GM19238 (cell line): ENCODE measurements around the gene CACNB3.
"Not testable (repeated sequence)": the region's sequence is repeated elsewhere in the genome, so short reads cannot be mapped to it uniquely, and the experiment has no call there.

ENCODE experiments used
- DNase-seq: peaks from one replicate; pipeline ENCODE4 v3.0.0; 2011; ENCODE audit warnings: low spot score; ENCODE audit not compliant: insufficient read length

CACNB3 gene

GRCh38 chr12:48818831-48819590, 715 bp downstream of the CACNB3 start:
- no peak for DNase-seq

- DNase-seq = no peak
These were observed 1.9 kb downstream of the CACNB3 start for GRCh38 chr12:48819986-48820725.

DNA sequence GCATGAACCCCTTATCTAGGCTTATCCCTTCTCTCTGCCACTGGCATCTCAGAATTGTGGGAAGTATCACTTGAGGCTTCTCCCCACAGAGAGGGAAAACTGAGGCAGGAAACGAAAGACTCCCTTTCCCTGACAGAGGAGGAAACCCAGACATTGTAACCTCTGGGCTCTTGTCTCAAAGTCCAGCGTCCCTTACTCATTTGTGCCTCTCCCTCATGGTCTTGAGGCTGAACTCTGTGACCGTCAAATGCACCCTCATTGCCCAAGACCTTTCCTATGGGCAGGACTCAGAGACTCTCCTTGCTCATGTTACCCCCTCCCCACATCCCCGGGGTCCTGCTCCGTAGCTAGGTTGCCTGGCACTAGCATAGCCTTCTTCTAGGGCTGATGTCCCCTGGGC, 3.8 kb downstream of the CACNB3 start:
- DNase-seq = no peak

DNA sequence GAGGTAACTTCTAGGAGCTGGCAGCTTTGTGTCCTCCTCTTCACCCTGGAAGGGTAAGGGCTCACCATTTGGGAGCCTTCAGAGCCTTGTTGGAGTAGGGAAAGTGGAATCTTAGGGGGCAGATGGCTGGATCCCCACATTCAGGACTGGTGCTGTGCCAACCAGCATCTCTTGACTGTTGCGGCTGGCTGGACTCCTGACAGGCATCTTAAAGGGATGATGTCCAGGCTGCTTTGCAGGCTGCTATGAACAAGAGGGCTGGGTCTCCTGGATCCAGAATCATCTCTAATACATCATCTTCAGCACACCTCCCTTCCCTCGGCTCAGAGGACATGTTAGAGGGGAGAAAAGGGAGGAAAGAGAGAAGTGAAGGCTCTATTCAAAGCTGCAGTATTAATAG, 4.4 kb downstream of the CACNB3 start:
- DNase-seq = no peak

GRCh38 chr12:48823281-48823680, 5.0 kb downstream of the CACNB3 start:
- DNase-seq = no peak

DNA sequence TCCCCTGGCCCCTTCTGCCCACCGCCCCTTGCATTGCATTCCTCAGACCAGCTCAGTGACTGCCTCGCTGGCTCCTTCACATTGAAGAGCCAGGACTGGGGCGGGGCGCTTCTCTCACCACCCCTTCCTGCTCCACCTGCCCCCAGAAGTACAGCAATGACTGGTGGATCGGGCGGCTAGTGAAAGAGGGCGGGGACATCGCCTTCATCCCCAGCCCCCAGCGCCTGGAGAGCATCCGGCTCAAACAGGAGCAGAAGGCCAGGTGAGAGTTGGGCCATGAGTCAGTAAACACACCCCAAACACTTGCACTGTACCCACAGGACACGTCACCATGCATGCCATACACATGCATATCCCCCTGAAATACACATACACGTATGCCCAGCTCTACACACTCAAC, 5.8 kb downstream of the CACNB3 start:
- DNase-seq = no peak

DNA sequence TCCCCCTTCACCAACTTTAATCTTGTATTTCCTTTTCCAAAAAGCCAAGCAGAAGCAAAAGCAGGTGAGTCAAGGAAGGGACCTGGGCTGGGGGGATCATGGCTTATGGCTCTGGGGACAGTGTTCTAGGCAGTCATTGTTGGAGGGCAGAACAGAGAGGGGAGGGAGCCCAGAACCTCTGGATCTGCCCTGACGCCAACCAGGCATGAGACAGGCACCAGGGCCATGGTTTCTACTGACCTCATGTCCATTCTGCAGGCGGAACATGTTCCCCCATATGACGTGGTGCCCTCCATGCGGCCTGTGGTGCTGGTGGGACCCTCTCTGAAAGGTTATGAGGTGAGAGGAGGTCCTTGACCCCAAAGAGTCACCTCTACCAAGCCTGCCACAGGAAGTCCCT, 6.6 kb downstream of the CACNB3 start:
- no peak for DNase-seq

- DNase-seq = no peak
These were observed 8.0 kb downstream of the CACNB3 start for GRCh38 chr12:48826209-48826855.

- DNase-seq = no peak
These were observed 8.7 kb downstream of the CACNB3 start for GRCh38 chr12:48827026-48827425.

GRCh38 chr12:48827513-48828096, 9.3 kb downstream of the CACNB3 start:
- no peak for DNase-seq

DNA sequence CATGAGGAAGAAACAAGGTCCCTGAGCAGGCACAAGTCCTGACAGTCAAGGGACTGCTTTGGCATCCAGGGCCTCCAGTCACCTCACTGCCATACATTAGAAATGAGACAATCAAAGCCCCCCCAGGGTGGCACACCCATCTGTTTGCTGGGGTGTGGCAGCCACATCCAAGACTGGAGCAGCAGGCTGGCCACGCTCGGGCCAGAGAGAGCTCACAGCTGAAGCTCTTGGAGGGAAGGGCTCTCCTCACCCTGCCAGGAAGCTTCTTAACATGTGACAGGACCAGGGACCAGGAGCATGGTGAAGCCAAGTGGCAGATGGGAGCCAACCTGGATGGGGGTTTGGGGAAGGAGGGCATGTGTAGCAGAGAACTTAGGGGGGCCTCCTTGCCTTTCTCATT, 10.0 kb downstream of the CACNB3 start:
- DNase-seq = no peak

DNA sequence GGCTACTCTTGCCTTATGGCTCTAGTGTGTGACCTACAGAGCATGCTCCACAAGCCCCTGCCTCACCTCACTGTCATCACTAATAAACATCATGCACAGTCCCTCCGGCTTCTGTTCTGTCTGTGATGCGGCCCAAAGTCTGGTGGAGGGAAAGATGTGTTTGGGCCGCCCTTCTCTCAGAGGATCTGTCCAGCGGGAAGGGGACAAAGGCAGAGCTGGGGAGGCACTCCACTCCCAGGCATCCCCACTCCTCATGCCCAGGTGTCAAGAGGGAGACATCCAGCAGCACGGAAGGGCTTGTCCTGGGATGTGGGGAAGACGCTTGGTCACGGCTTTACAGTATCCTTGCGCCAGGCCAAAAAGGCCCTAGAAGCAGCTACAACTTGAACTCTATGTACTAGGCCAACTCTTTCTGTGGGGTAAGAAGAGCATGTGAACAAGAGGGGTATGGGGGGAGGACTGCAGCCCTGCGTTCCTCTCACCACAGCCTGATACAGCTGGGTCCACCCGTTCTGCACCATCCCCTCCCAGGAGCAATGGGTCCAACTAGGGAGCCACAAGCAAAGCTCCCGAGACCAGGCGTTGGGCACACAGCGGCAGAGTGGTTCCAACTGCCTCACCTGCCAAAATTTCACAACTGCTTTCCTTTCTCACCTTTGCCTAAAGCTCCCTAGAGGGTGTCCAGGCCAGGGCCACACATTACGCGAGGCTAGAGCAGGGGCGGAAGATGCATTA, 10.7 kb downstream of the CACNB3 start:
- DNase-seq = no peak

- no peak for DNase-seq
These were observed 13.0 kb downstream of the CACNB3 start for GRCh38 chr12:48831257-48831656.

- no peak for DNase-seq
These were observed 14.2 kb downstream of the CACNB3 start for GRCh38 chr12:48832321-48833060.

GRCh38 chr12:48838048-48838447, 19.8 kb downstream of the CACNB3 start:
- DNase-seq = no peak

DNA sequence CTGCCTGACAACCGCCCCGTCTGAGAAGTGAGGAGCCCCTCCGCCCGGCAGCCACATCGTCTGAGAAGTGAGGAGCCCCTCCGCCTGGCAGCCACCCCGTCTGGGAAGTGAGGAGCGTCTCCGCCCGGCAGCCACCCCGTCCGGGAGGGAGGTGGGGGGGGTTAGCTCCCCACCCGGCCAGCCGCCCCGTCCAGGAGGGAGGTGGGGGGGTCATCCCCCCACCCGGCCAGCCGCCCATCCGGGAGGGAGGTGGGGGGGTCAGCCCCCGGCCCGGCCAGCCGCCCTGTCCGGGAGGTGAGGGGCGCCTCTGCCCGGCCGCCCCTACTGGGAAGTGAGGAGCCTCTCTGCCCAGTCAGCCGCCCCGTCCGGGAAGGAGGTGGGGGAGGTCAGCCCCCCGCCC, 23.7 kb downstream of the CACNB3 start:
- DNase-seq = not testable (repeated sequence)

DNA sequence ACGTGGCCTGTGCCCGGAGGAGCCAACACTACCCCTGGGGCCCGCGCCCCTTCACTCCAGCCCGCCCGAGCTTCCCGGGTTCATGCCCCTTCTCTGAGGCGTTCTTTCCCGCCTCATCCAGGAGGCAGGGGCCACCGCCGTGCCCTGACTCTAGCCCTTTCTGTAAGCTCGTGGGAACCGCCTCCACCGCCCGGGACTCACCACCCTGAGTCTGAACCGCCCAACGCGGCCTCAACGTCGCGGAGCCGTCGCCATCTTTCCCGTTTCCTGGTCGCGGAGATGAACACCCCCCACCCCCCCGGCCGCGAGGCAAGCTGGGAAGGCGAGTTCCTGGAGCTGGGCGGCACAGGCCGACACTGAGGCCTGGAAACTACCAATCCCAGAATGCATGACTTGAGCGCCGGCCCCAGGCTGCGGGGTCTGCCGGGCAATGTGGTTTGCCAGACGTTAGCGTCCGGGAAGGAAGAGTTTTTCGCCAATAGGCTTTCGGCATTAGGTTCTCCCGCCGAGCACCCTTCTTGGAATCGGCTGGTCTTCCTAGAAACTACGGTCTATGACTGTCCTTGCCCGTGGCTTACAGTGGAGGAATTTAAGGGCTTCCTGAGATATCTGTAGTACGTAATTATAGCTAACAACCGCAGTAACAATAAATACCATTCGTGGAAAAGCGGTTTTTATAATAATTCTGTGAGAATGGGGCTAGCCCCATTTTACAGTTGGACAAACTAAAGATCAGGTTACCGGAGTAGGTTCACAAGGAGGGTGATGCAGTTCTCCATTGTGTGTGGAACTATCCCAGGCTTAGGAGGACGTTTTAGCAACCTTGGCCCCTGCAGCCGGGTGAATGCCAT, 33.8 kb downstream of the CACNB3 start, which contains the start of gene DDX23:
Gene DDX23 (minus strand): TSS at position 281 of the 851 bp plus-strand sequence. CDS start 6,381 bp downstream, outside the sequence.
- DNase-seq = peak; percentile 98

DNA sequence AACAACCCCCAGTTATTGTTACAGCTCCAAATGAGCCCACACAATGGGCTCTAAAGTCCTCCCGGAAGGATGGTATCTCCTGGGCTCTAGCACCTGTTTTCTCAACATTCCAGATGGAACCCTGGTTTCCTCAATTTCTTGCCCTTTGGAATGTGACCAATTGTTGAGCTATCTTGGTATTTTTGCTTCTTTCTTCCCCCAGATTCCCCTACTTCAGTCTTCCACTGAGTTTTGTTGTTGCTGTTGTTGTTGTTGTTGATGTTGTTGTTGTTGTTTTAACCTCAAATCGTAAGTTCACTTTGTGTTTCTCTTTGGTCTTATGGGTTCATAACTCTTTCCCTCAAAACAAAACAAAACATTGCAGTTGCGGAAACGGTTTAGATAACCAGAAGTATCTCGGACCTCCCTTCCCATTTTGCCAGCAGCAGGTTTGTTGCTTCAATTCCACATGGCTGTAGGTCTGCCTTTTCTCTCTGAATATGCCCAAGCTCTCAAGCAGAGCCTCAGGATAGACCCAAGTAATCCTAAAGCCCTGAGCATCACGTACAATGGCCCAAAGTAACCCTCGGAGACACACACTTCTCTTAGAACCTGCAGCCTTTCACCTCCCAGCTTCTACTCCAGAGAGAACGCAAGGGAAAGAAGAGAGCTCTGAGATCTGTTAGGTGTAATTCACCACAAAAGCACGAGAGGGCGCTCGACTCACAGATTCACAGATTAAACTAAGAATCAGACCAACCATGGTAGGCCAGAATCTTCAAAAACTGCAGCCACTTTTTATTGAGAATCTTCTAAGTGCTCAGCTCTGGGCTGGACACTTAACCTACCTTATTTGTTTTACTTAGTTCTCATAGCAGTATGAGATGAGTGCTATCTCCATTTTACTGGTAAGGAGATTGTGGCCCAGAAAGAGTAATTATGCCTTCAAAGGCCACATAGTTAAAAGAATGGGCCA, 34.7 kb downstream of the CACNB3 start:
- peak; percentile 61 for DNase-seq
